HCT116 (cell line): ENCODE results near the gene NSRP1.

ENCODE experiments used
- CTCF ChIP-seq, 3 experiments: fragments of 200-600 bp in 1 of 3; sonication (generic) in 1 of 3; IDR thresholded peaks in 2 of 3; conservative IDR thresholded peaks in 1 of 3; 2 replicates each; pipeline ENCODE4 v1.5.1; 2012 to 2017; ENCODE audit warnings: low read depth in 2 of 3, low read length in 2 of 3, antibody characterized with exemption in 1 of 3, borderline replicate concordance in 1 of 3, control low read depth in 1 of 3, mild to moderate bottlenecking in 1 of 3, mixed read lengths in 1 of 3, mixed run types in 1 of 3, moderate library complexity in 1 of 3; ENCODE audit not compliant: insufficient read depth in 1 of 3
- EZH2 ChIP-seq: fragments of 200-600 bp; sonication (generic); IDR thresholded peaks from 2 replicates; pipeline ENCODE4 v1.6.1; 2017; ENCODE audit warnings: antibody characterized with exemption, mixed run types
- JUND ChIP-seq: IDR thresholded peaks from 2 replicates; pipeline ENCODE4 v1.6.1; 2012
- MAX ChIP-seq: IDR thresholded peaks from 2 replicates; pipeline ENCODE4 v1.6.1; 2012
- POLR2A ChIP-seq: IDR thresholded peaks from 2 replicates; pipeline ENCODE4 v1.7.0; 2011; ENCODE audit warnings: borderline replicate concordance; ENCODE audit not compliant: insufficient read depth, insufficient read length; ENCODE audit errors: extremely low read depth

DNA sequence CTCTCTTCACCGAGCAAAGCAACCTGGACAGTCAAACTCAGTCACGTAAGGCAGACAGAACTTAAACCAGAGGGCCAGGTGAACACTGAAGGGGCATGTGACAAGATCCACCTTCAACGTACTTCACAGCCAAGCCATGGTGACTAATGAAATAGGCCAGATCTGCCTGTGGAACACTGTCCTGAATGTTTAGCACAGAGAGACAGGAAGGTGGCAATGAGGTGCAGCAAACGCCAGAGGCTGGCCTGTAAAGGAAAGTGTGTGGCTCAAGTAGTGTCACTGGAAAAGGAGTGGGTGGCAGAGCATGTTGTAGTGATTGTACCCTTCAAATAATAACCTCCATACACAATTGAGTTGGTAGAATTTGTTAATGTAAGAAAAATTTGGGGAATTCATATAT lies 80.8 kb downstream of the NSRP1 start:
- TF ChIP-seq EZH2: no peak
- no peak for TF ChIP-seq MAX
- TF ChIP-seq CTCF (IDR thresholded peaks at IDR 0.05 in 2 of 3, conservative IDR thresholded peaks at IDR 0.05 in 1 of 3; ENCODE audit: borderline replicate concordance in 1 of 3, insufficient read depth in 1 of 3, low read depth in 2 of 3, low read length in 2 of 3): no peak
- no peak for TF ChIP-seq JUND
- no peak for TF ChIP-seq POLR2A
